HepG2 (cell line): ENCODE results near the gene DPEP3. TPM values are rescaled to one million over a fixed set of nuclear protein-coding genes. Genes with fewer than 3 reads are reported as not detected.

Experiments
- ETV5 ChIP-seq: IDR thresholded peaks from 2 replicates; pipeline ENCODE4 v1.6.1; 2018; ENCODE audit warnings: missing biosample characterization, missing genetic modification reagents, inconsistent platforms, borderline replicate concordance
- MYNN ChIP-seq: sonication (generic); formaldehyde crosslinking; IDR thresholded peaks from 2 replicates; pipeline ENCODE4 v1.4.0; 2020; ENCODE audit warnings: mild to moderate bottlenecking, low read depth, missing genetic modification reagents
- NFRKB ChIP-seq: fragments of 450-650 bp; IDR thresholded peaks from 2 replicates; pipeline ENCODE4 v1.6.1; 2017
- RELA ChIP-seq: sonication (generic); formaldehyde crosslinking; IDR thresholded peaks from 2 replicates; pipeline ENCODE4 v1.4.0; 2020; ENCODE audit warnings: missing genetic modification reagents
- TBX2 ChIP-seq: sonication (generic); formaldehyde crosslinking; IDR thresholded peaks from 2 replicates; pipeline ENCODE4 v1.5.0; 2020; ENCODE audit warnings: missing genetic modification reagents, mild to moderate bottlenecking, borderline replicate concordance
- ZNF350 ChIP-seq: sonication (generic); formaldehyde crosslinking; IDR thresholded peaks from 2 replicates; pipeline ENCODE4 v1.4.0; 2020; ENCODE audit warnings: mild to moderate bottlenecking, low read depth, missing genetic modification reagents, borderline replicate concordance
- polyA plus RNA-seq, 8 experiments: library from polyadenylated mRNA; depleted of rRNA in 3 of 8; stranded (reverse) in 7 of 8; unstranded in 1 of 8; fragments of >200 nt; fragmentation: Illumina TruSeq in 4 of 8; extraction: Trizol in 4 of 8; gene quantifications; 2 replicates each; pipeline versions ENCODE4 v1.2.1 to v1.2.3, GENCODE V29; 2011 to 2016; ENCODE audit warnings: low read depth in 4 of 8, missing spikeins in 1 of 8, mixed read lengths in 1 of 8; ENCODE audit not compliant: insufficient read depth in 1 of 8
- total RNA-seq, 5 experiments: library from RNA; depleted of rRNA; stranded (reverse); fragments of >200 nt; fragmentation: Illumina TruSeq; extraction: Trizol; gene quantifications; 2 replicates each; pipeline ENCODE4 v1.2.3, GENCODE V29; 2016; ENCODE audit warnings: low read depth in 1 of 5
- TF ChIP-seq, protein P1 (sequence below), 2 experiments: fragments of 450-650 bp in 1 of 2; sonication (generic) in 1 of 2; formaldehyde crosslinking in 1 of 2; IDR thresholded peaks; 2 replicates each; pipeline versions ENCODE4 v1.6.1 to v1.8.0; 2016 to 2022; ENCODE audit warnings: antibody characterized with exemption in 1 of 2, mild to moderate bottlenecking in 1 of 2, missing genetic modification reagents in 1 of 2
- TF ChIP-seq, protein P2 (sequence below): sonication (generic); formaldehyde crosslinking; IDR thresholded peaks from one replicate; pipeline ENCODE4 v1.5.1; 2020; ENCODE audit warnings: mild to moderate bottlenecking, missing genetic modification reagents; ENCODE audit errors: not compliant biosample characterization
- TF ChIP-seq, protein P3 (sequence below): sonication (generic); formaldehyde crosslinking; IDR thresholded peaks from 2 replicates; pipeline ENCODE4 v1.4.0; 2020; ENCODE audit warnings: missing genetic modification reagents, borderline replicate concordance

The DPEP3 gene
- total and polyA plus RNA-seq, 2 of the 13 experiments (the other 11 are each of a cell fraction or from before 2014, with no cell fraction given) = not detected

DNA sequence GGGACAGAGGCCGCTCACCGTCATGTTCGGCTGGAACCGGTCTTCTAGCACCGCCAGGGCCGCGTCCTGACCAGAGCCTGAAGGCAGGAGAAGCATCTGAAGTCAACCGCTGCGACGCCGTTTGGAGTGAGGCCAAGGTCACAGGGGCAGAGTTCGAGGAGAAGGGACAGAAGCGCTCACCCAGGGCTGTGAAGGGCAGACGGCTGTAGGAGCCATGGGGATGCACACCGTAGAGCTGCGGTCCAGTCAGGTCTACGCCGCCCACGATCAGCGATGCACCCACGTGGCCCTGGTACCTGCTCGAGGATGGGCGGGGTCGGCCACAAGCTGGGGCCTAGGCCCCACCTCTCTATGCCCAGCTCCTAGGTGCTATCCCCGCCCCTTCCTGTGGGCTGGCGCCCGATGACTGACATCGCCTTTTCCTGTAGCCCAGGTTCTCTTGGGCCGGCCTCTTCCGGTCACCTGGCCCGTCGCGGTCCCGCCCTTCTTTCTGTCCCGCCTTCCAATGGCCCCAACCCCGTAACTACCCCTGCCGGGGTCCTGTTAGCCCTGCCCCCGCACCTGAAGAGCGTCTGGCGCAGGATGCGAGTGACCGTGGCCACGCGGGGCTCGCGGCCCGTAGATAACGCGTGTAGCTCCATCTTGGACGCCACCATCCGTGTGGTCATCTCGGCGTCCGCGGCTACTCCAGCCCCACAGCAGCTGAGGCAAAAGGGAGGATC, 44.7 kb downstream of the DPEP3 start (continued):
- TF ChIP-seq, protein P1, sequence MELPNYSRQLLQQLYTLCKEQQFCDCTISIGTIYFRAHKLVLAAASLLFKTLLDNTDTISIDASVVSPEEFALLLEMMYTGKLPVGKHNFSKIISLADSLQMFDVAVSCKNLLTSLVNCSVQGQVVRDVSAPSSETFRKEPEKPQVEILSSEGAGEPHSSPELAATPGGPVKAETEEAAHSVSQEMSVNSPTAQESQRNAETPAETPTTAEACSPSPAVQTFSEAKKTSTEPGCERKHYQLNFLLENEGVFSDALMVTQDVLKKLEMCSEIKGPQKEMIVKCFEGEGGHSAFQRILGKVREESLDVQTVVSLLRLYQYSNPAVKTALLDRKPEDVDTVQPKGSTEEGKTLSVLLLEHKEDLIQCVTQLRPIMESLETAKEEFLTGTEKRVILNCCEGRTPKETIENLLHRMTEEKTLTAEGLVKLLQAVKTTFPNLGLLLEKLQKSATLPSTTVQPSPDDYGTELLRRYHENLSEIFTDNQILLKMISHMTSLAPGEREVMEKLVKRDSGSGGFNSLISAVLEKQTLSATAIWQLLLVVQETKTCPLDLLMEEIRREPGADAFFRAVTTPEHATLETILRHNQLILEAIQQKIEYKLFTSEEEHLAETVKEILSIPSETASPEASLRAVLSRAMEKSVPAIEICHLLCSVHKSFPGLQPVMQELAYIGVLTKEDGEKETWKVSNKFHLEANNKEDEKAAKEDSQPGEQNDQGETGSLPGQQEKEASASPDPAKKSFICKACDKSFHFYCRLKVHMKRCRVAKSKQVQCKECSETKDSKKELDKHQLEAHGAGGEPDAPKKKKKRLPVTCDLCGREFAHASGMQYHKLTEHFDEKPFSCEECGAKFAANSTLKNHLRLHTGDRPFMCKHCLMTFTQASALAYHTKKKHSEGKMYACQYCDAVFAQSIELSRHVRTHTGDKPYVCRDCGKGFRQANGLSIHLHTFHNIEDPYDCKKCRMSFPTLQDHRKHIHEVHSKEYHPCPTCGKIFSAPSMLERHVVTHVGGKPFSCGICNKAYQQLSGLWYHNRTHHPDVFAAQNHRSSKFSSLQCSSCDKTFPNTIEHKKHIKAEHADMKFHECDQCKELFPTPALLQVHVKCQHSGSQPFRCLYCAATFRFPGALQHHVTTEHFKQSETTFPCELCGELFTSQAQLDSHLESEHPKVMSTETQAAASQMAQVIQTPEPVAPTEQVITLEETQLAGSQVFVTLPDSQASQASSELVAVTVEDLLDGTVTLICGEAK (IDR thresholded peaks at IDR 0.05) = no peak
- TF ChIP-seq, protein P1 (CRISPR knock-in tag; IDR thresholded peaks at IDR 0.05) = 0 out of 2 replicates have a peak, but pooled peaks have one; percentile 21
- TF ChIP-seq, protein P2, sequence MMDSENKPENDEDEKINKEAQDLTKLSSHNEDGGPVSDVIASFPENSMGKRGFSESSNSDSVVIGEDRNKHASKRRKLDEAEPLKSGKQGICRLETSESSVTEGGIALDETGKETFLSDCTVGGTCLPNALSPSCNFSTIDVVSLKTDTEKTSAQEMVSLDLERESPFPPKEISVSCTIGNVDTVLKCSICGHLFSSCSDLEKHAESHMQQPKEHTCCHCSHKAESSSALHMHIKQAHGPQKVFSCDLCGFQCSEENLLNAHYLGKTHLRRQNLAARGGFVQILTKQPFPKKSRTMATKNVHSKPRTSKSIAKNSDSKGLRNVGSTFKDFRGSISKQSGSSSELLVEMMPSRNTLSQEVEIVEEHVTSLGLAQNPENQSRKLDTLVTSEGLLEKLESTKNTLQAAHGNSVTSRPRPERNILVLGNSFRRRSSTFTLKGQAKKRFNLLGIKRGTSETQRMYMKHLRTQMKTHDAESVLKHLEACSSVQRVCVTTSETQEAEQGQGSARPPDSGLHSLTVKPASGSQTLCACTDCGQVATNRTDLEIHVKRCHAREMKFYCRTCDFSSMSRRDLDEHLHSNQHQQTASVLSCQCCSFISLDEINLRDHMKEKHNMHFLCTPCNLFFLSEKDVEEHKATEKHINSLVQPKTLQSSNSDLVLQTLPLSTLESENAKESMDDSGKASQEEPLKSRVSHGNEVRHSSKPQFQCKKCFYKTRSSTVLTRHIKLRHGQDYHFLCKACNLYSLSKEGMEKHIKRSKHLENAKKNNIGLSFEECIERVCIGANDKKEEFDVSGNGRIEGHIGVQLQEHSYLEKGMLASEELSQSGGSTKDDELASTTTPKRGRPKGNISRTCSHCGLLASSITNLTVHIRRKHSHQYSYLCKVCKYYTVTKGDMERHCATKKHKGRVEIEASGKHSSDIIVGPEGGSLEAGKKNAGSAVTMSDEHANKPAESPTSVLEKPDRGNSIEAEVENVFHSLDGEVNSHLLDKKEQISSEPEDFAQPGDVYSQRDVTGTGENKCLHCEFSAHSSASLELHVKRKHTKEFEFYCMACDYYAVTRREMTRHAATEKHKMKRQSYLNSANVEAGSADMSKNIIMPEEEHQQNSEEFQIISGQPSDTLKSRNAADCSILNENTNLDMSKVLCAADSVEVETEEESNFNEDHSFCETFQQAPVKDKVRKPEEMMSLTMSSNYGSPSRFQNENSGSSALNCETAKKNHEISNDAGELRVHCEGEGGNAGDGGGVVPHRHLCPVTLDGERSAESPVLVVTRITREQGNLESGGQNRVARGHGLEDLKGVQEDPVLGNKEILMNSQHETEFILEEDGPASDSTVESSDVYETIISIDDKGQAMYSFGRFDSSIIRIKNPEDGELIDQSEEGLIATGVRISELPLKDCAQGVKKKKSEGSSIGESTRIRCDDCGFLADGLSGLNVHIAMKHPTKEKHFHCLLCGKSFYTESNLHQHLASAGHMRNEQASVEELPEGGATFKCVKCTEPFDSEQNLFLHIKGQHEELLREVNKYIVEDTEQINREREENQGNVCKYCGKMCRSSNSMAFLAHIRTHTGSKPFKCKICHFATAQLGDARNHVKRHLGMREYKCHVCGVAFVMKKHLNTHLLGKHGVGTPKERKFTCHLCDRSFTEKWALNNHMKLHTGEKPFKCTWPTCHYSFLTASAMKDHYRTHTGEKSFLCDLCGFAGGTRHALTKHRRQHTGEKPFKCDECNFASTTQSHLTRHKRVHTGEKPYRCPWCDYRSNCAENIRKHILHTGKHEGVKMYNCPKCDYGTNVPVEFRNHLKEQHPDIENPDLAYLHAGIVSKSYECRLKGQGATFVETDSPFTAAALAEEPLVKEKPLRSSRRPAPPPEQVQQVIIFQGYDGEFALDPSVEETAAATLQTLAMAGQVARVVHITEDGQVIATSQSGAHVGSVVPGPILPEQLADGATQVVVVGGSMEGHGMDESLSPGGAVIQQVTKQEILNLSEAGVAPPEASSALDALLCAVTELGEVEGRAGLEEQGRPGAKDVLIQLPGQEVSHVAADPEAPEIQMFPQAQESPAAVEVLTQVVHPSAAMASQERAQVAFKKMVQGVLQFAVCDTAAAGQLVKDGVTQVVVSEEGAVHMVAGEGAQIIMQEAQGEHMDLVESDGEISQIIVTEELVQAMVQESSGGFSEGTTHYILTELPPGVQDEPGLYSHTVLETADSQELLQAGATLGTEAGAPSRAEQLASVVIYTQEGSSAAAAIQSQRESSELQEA = peak; percentile 80
- TF ChIP-seq RELA (CRISPR knock-in tag) (no peak), ZNF350 (CRISPR knock-in tag) (peak; percentile 83; the same call in 1 of the 2 replicates), TBX2 (CRISPR knock-in tag) (peak; percentile 85), ETV5 (CRISPR knock-in tag) (peak; percentile 76), NFRKB (no peak), MYNN (no peak; the same call in 1 of the 2 replicates)
- TF ChIP-seq, protein P3, sequence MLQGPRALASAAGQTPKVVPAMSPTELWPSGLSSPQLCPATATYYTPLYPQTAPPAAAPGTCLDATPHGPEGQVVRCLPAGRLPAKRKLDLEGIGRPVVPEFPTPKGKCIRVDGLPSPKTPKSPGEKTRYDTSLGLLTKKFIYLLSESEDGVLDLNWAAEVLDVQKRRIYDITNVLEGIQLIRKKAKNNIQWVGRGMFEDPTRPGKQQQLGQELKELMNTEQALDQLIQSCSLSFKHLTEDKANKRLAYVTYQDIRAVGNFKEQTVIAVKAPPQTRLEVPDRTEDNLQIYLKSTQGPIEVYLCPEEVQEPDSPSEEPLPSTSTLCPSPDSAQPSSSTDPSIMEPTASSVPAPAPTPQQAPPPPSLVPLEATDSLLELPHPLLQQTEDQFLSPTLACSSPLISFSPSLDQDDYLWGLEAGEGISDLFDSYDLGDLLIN (CRISPR knock-in tag) = peak; percentile 76; the same call in 1 of the 2 replicates
